ENCODE results near the gene ITIH4.
"Not testable (repeated sequence)": the region's sequence is repeated elsewhere in the genome, so short reads cannot be mapped to it uniquely, and the experiment has no call there.

ITIH4 gene

GRCh38 chr3:52779837-52780585 lies 50.5 kb downstream of the ITIH4 start:
- DNase-seq, result no peak

- DNase-seq, result no peak
Observed at GRCh38 chr3:52779011-52779836, 51.2 kb downstream of the ITIH4 start.

GRCh38 chr3:52777959-52778805 lies 52.3 kb downstream of the ITIH4 start:
- DNase-seq, result no peak

- no peak for DNase-seq
Observed at GRCh38 chr3:52777127-52777958, 53.1 kb downstream of the ITIH4 start, which contains the start of gene ITIH1. Gene ITIH1, plus strand, starts transcription at chr3:52777599. Its CDS starts 17 bp downstream, at chr3:52777616.

GRCh38 chr3:52776486-52776885 lies 54.0 kb downstream of the ITIH4 start:
- DNase-seq, result not testable (repeated sequence)

GRCh38 chr3:52775877-52776276 lies 54.6 kb downstream of the ITIH4 start:
- DNase-seq, result no peak

- DNase-seq, result no peak
Observed at GRCh38 chr3:52774901-52775864, 55.3 kb downstream of the ITIH4 start.

- no peak for DNase-seq
Observed at GRCh38 chr3:52774066-52774713, 56.3 kb downstream of the ITIH4 start.

- no peak for DNase-seq
Observed at GRCh38 chr3:52773361-52774065, 57.0 kb downstream of the ITIH4 start.

- DNase-seq, result no peak
Observed at GRCh38 chr3:52771702-52772101, 58.8 kb downstream of the ITIH4 start.

- no peak for DNase-seq
Observed at GRCh38 chr3:52771334-52771681, 59.2 kb downstream of the ITIH4 start.

- peak; percentile 95 for DNase-seq
Observed at GRCh38 chr3:52770496-52771333, 59.8 kb downstream of the ITIH4 start, which contains the start of gene NEK4. Gene NEK4, minus strand, starts transcription at chr3:52770940. Its CDS starts 194 bp downstream, at chr3:52770746.

GRCh38 chr3:52769786-52770455 lies 60.6 kb downstream of the ITIH4 start:
- DNase-seq, result no peak

- no peak for DNase-seq
Observed at GRCh38 chr3:52763466-52763865, 67.0 kb downstream of the ITIH4 start.

Measured in activated CD4-positive, alpha-beta T cell treated with anti-CD3 and anti-CD28 coated beads, Interleukin-2, Interleukin-6, amounts not matched to agents 100 ng/mL and 50 ng/mL, durations not matched to agents 16 hours and 8 hours (primary cell).